Activated naive CD8-positive, alpha-beta T cell (primary cell): ENCODE measurements around the gene HDAC8.

Source experiments
- H3K27ac Mint-ChIP-seq: one replicate; pipeline ENCODE4 v1.8.0; 2021; ENCODE audit warnings: mixed read lengths
- H3K27me3 Mint-ChIP-seq: one replicate; pipeline ENCODE4 v1.8.0; 2021; ENCODE audit warnings: mixed read lengths
- H3K36me3 Mint-ChIP-seq: one replicate; pipeline ENCODE4 v1.8.0; 2021; ENCODE audit warnings: mixed read lengths
- H3K4me1 Mint-ChIP-seq: one replicate; pipeline ENCODE4 v1.8.0; 2021; ENCODE audit warnings: low read depth, mixed read lengths
- H3K4me3 Mint-ChIP-seq: one replicate; pipeline ENCODE4 v1.8.0; 2021; ENCODE audit warnings: mild to moderate bottlenecking, mixed read lengths
- H3K9me3 Mint-ChIP-seq: one replicate; pipeline ENCODE4 v1.8.0; 2021; ENCODE audit warnings: low read depth, mixed read lengths

The HDAC8 gene

GRCh38 chrX:72312311-72312940 lies 260.2 kb downstream of the HDAC8 start:
- no peaks in the 10 kb centered on the region for H3K9me3 Mint-ChIP-seq
- H3K27ac Mint-ChIP-seq: no peak overlapping the region
- H3K4me3 Mint-ChIP-seq: no peak overlapping the region
- peaks cover 2% of the 10 kb centered on the region for H3K27me3 Mint-ChIP-seq
- H3K36me3 Mint-ChIP-seq: no peaks in the 10 kb centered on the region
- H3K4me1 Mint-ChIP-seq: peaks cover 13% of the 10 kb centered on the region

- Mint-ChIP-seq H3K4me1 (peaks cover 23% of the 10 kb centered on the region), H3K27ac (no peak overlapping the region), H3K9me3 (no peaks in the 10 kb centered on the region), H3K27me3 (peaks cover 4% of the 10 kb centered on the region), H3K4me3 (peak overlapping the region; percentile 75), H3K36me3 (no peaks in the 10 kb centered on the region)
Measured at GRCh38 chrX:72309297-72310071, 263.2 kb downstream of the HDAC8 start.

DNA sequence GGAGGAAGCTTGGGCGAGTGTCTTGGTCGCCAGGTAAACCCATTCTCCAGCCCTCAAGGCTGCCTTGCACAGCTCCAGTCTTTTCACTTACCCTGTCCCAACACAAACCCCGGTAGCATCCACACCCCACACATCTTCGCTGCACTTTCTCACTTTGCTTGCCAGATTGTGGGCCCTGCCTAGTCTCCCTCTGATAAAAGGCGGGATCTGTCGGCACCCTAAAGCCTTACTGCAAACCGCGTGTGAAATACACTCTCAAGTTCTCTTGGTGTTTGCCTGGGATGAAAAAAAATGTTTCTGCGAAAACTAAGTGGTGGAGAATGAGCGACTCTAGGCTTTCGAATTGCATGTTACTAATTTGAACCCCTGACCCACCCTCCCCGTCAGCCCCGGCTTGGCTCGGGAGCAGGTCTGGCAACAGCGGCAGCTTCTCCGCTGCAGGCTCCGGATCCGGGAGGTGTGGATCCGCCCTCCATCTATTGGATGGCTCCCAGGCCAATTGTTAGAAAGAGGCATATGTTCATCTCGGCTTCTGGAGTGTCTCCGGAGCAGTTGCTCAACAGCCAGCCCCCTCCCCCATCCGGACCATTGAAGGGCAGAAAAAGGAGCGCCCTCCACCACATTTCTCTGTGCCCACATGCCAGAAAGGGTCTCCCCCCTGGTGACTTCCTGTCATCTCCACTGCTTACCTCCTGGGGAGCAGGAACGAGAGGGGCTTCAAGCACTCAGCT lies 263.9 kb downstream of the HDAC8 start:
- peak overlapping the region; percentile 75 for H3K4me3 Mint-ChIP-seq
- H3K27me3 Mint-ChIP-seq: peaks cover 5% of the 10 kb centered on the region
- H3K9me3 Mint-ChIP-seq: no peaks in the 10 kb centered on the region
- no peak overlapping the region for H3K27ac Mint-ChIP-seq
- H3K4me1 Mint-ChIP-seq: peaks cover 25% of the 10 kb centered on the region
- H3K36me3 Mint-ChIP-seq: no peaks in the 10 kb centered on the region

GRCh38 chrX:72308209-72308565 lies 264.5 kb downstream of the HDAC8 start:
- Mint-ChIP-seq H3K9me3 (no peaks in the 10 kb centered on the region), H3K4me1 (peaks cover 25% of the 10 kb centered on the region), H3K27ac (no peak overlapping the region), H3K4me3 (peak overlapping the region; percentile 75), H3K27me3 (peaks cover 6% of the 10 kb centered on the region), H3K36me3 (no peaks in the 10 kb centered on the region)

GRCh38 chrX:72307646-72308051 lies 265.0 kb downstream of the HDAC8 start:
- H3K27ac Mint-ChIP-seq: no peak overlapping the region
- peaks cover 8% of the 10 kb centered on the region for H3K27me3 Mint-ChIP-seq

GRCh38 chrX:72306851-72307645 lies 265.6 kb downstream of the HDAC8 start:
- Mint-ChIP-seq H3K4me1 (peaks cover 25% of the 10 kb centered on the region), H3K27ac (no peak overlapping the region), H3K27me3 (peaks cover 11% of the 10 kb centered on the region), H3K4me3 (peak overlapping the region; percentile 87), H3K9me3 (no peaks in the 10 kb centered on the region), H3K36me3 (no peaks in the 10 kb centered on the region)

More at GRCh38 chrX:72307646-72308051, 265.0 kb downstream of the HDAC8 start:
- H3K9me3 Mint-ChIP-seq: no peaks in the 10 kb centered on the region
- peak overlapping the region; percentile 72 for H3K4me3 Mint-ChIP-seq
- H3K4me1 Mint-ChIP-seq: peaks cover 25% of the 10 kb centered on the region
- no peaks in the 10 kb centered on the region for H3K36me3 Mint-ChIP-seq

GRCh38 chrX:72306085-72306801 lies 266.4 kb downstream of the HDAC8 start:
- Mint-ChIP-seq H3K4me1 (peaks cover 25% of the 10 kb centered on the region), H3K27ac (no peak overlapping the region), H3K4me3 (peak overlapping the region; percentile 77), H3K9me3 (no peaks in the 10 kb centered on the region), H3K27me3 (peaks cover 12% of the 10 kb centered on the region), H3K36me3 (no peaks in the 10 kb centered on the region)

GRCh38 chrX:72305286-72306084 lies 267.2 kb downstream of the HDAC8 start, which contains the start of gene CITED1:
TSS of gene CITED1 (minus strand) at chrX:72305914. CDS start at chrX:72302869, 3,045 bp downstream.
- H3K9me3 Mint-ChIP-seq: no peaks in the 10 kb centered on the region
- peak within 1 kb of the TSS; percentile 87 for H3K4me3 Mint-ChIP-seq
- no peak within 1 kb of the TSS for H3K27ac Mint-ChIP-seq
- H3K4me1 Mint-ChIP-seq: peaks cover 25% of the 10 kb centered on the region
- H3K27me3 Mint-ChIP-seq: peaks cover 12% of the 10 kb centered on the region
- no peaks in the 10 kb centered on the region for H3K36me3 Mint-ChIP-seq

DNA sequence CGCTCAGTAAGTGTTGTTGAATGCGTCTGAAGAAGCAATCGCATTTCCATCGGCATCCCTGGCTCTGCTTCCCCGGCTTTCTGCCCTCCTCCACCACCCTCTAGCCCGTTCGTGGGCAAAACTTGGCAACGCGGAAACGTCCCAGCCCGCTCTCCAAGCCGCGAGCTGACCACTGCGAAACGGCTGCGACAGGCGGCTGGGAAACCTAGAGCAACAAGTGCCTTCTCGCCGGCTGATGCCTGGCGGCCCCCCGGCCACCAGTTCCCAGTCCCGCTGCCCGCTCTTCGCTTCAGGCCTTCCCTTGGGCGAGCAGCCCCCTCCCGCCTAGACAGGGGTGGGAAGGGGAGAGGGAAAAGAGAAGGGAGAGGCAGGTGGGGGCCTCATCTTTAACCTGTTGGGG lies 267.8 kb downstream of the HDAC8 start:
- Mint-ChIP-seq H3K27ac (no peak overlapping the region), H3K36me3 (no peaks in the 10 kb centered on the region), H3K4me1 (peaks cover 25% of the 10 kb centered on the region), H3K27me3 (peaks cover 12% of the 10 kb centered on the region), H3K4me3 (peak overlapping the region; percentile 65), H3K9me3 (no peaks in the 10 kb centered on the region)

DNA sequence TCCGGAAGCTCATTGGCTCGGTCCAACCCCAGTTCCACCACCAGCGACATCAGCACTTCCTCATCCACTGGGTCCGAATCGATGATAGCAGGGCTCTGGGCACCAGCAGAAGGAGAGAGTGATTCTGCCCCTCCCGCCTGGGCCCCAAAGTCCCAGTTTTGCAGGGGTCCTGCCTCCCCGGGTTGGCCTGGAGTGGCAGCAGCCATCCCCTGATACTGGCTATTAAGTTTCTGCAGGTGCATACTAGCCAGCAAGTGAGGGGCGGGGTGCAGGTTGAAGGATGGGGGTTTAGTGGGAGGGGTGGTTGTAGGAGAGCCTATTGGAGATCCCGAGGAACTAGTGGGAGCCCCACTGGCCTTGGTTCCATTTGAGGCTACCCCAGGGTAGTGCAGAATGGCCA lies 270.9 kb downstream of the HDAC8 start:
- no peaks in the 10 kb centered on the region for H3K9me3 Mint-ChIP-seq
- peaks cover 22% of the 10 kb centered on the region for H3K27me3 Mint-ChIP-seq
- no peaks in the 10 kb centered on the region for H3K36me3 Mint-ChIP-seq
- no peak overlapping the region for H3K27ac Mint-ChIP-seq
- H3K4me1 Mint-ChIP-seq: peaks cover 9% of the 10 kb centered on the region
- H3K4me3 Mint-ChIP-seq: no peak overlapping the region

GRCh38 chrX:72299891-72300630 lies 272.6 kb downstream of the HDAC8 start:
- Mint-ChIP-seq H3K4me1 (peaks cover 6% of the 10 kb centered on the region), H3K27ac (no peak overlapping the region), H3K4me3 (no peak overlapping the region), H3K36me3 (no peaks in the 10 kb centered on the region), H3K9me3 (no peaks in the 10 kb centered on the region), H3K27me3 (peaks cover 24% of the 10 kb centered on the region)

- no peaks in the 10 kb centered on the region for H3K9me3 Mint-ChIP-seq
- H3K4me3 Mint-ChIP-seq: no peak overlapping the region
- H3K4me1 Mint-ChIP-seq: no peaks in the 10 kb centered on the region
- H3K27ac Mint-ChIP-seq: no peak overlapping the region
- H3K27me3 Mint-ChIP-seq: peaks cover 22% of the 10 kb centered on the region
- no peaks in the 10 kb centered on the region for H3K36me3 Mint-ChIP-seq
Measured at GRCh38 chrX:72297953-72298730, 274.5 kb downstream of the HDAC8 start.
